ENCODE results near the gene SIRT6. TPM values are rescaled to one million over a fixed set of nuclear protein-coding genes. Genes with fewer than 3 reads are reported as not detected.
"Not testable (repeated sequence)": the region's sequence is repeated elsewhere in the genome, so short reads cannot be mapped to it uniquely, and the experiment has no call there.

SIRT6 gene
- 10 to 100 TPM; 51.4 to 56.7 TPM for total RNA-seq

DNA sequence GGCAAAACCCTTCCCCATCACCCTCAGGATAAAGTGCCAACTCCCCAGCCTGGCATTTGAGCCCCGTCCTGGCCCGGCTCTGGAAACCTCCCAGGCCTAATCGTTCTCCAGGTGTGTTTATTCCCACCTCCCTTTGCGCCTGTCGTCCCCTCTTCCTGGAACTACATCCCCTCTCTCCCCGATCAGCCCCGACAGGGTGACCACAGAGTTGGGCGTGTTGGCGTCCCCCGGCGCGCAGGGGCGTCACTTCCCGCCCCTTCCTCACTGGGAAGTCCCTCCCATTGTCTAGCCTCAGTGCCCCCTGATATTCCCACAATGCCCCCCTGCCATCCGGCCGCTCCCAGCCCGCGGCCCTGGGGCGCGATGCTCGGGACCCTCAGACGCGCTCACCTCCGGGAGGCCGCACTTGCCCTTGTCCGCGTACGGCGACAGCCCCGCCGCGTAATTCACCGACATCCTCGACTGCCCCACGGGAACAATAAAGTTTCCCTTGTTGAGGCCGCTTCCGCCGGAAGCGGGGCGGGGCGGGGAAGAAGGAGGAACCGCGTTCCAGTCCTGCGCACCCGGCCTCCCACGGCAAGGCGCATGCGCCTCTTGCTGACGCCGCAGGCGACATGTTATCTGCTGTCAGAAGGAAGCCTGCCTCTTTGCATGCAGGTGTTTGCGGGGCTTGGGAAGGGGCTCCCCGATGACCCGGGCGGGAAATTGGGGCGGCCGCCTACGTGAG lies at the start of gene SIRT6, which contains the start of gene ANKRD24:
TSS of gene SIRT6 (minus strand) at position 480 of the 727 bp plus-strand sequence. CDS start at position 456, 24 bp downstream.
TSS of gene ANKRD24 (plus strand) at position 606 of the 727 bp plus-strand sequence. CDS start 3,737 bp downstream, outside the sequence.
- peak within 1 kb of the TSS; percentile 89 to 97 for H3K27ac Mint-ChIP-seq
- no peaks in the 10 kb centered on the region for H3K27me3 Mint-ChIP-seq
- peaks cover 24 to 37% of the 10 kb centered on the region in 2 donors for H3K4me1 Mint-ChIP-seq (ENCODE audit: low read depth in 2 of 2)
- DNase-seq (ENCODE audit: low spot score): peak; percentile 98
- peaks cover 5% of the 10 kb centered on the region for H3K36me3 Mint-ChIP-seq
- peak; percentile 93 to 95 for ATAC-seq
- peak within 1 kb of the TSS; percentile 97 for H3K4me3 Mint-ChIP-seq
- no peaks in the 10 kb centered on the region for H3K9me3 Mint-ChIP-seq

DNA sequence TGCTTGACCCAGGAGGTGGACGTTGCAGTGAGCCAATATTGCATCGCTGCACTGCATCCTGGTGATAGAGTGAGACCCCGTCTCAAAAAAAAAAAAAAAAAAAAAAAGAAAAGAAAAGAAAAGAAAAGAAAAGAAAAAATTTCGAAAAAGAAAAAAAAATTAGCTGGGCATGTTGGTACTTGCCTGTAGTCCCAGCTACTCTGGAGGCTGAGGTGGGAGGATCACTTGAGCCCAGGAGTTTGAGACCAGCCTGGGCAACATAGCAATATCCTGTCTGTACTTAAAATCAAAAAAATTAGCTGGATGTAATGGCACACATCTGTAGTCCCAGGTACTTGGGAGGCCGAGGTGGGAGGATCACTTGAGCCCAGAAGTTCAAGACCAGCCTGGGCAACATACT lies 49.8 kb upstream of the SIRT6 start:
- not testable (repeated sequence) for H3K9me3 Mint-ChIP-seq; H3K27ac Mint-ChIP-seq; H3K27me3 Mint-ChIP-seq; H3K36me3 Mint-ChIP-seq; DNase-seq (ENCODE audit: low spot score); H3K4me3 Mint-ChIP-seq; ATAC-seq
- H3K4me1 Mint-ChIP-seq (ENCODE audit: low read depth in 2 of 2): peaks cover 0 to 14% of the 10 kb centered on the region in 2 donors

DNA sequence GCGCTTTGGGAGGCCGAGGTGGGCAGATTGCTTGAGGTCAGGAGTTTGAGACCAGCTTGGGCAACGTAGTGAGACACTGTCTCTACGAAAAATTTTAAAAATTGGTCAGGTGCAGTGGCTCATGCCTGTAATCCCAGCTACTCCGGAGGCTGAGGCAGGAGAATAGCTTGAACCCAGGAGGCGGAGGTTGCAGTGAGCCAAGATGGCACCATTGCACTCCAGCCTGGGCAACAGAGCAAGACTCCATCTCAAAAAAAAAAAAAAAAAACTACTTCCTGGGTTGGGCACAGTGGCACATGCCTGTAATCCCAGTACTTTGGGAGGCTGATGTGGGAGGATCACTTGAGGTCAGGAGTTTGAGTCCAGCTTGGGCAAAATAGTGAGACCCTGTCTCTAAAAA lies 49.2 kb upstream of the SIRT6 start:
- H3K36me3 Mint-ChIP-seq; H3K27ac Mint-ChIP-seq; H3K27me3 Mint-ChIP-seq; H3K4me3 Mint-ChIP-seq; ATAC-seq; H3K9me3 Mint-ChIP-seq; DNase-seq (ENCODE audit: low spot score): not testable (repeated sequence)
- H3K4me1 Mint-ChIP-seq (ENCODE audit: low read depth in 2 of 2): peaks cover 2 to 15% of the 10 kb centered on the region in 2 donors

DNA sequence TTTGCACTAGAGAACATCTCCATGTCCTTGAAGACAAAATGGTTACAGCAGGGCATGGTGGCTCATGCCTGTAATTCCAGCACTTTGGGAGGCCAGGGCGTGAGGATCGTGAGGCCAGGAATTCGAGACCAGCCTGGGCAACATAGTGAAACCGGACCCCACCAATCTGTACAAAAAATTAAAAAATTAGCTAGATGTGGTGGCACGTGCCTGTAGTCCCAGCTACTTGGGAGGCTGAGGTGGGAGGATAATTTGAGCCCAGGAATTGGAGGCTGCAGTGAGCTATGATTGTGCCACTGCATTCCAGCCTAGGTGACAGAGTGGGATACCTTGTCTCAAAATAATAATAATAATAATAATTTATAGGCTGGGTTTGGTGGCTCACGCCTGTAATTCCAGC lies 47.9 kb upstream of the SIRT6 start:
- not testable (repeated sequence) for H3K4me3 Mint-ChIP-seq, ATAC-seq, H3K27ac Mint-ChIP-seq

DNA sequence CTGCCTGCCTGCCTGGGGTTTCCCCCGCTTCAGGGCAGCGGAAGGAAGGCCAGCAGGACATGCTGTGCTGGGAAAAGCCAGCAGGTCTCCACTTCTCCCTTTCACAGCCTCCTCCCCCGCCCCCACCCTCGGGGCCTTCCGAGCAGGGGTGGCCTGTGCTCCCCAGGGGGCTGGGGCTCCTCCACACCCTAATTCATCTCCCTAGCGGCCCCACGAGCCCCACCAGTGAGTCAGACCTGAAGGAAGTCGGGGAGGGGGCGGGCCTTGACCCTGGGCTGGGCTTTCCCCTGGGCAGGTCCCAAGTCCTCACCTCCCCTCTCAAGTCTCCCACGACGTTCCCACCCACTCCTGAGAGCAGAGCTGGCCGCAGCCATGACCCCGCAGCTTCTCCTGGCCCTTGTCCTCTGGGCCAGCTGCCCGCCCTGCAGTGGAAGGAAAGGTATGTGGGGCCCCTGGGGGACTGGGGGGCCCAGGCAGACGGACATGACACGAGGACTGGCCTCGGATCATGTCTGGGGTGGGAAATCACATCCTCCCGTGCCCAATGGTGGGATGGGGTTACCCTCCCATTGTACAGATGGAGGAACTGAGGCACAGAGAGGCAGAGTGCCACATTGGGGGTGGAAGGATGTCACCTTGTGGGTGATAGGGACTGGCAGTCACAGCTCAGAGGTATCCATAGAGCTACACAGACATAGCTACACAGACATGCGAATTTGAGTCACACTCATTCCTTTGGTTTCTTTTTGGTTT lies 47.0 kb upstream of the SIRT6 start, which contains the start of gene EBI3:
TSS of gene EBI3 (plus strand) at position 345 of the 753 bp plus-strand sequence. CDS start at position 373, 28 bp downstream.
- Mint-ChIP-seq H3K27me3 (no peaks in the 10 kb centered on the region), H3K4me1 (ENCODE audit: low read depth in 2 of 2) (peaks cover 6 to 20% of the 10 kb centered on the region in 2 donors), H3K36me3 (no peaks in the 10 kb centered on the region), H3K27ac (no peak within 1 kb of the TSS), H3K4me3 (no peak within 1 kb of the TSS), H3K9me3 (no peaks in the 10 kb centered on the region)
- peak; percentile 90 to 94 for ATAC-seq
- DNase-seq (ENCODE audit: low spot score): peak; percentile 96

More for the DNA sequence above, 47.9 kb upstream of the SIRT6 start:
- H3K27me3 Mint-ChIP-seq; H3K9me3 Mint-ChIP-seq; H3K36me3 Mint-ChIP-seq; DNase-seq (ENCODE audit: low spot score): not testable (repeated sequence)
- H3K4me1 Mint-ChIP-seq (ENCODE audit: low read depth in 2 of 2): peaks cover 6 to 20% of the 10 kb centered on the region in 2 donors

DNA sequence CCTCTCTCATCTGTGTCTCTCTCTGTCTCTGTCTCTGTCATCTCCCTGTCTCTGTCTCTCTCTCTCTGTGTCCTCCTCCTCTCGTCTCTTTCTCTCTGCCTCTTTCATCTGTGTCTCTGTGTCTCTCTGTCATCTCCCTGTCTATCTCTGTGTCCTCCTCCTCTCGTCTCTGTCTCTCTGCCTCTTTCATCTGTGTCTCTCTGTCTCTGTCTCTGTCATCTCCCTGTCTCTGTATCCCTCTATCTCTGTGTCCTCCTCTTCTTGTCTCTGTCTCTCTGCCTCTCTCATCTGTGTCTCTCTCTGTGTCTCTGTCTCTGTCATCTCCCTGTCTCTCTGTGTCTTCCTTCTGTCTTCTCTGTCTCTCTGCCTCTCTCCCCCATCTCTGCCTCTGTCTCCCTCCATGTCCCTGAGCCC lies 46.4 kb upstream of the SIRT6 start:
- no peaks in the 10 kb centered on the region for H3K27me3 Mint-ChIP-seq
- ATAC-seq: no peak
- no peaks in the 10 kb centered on the region for H3K36me3 Mint-ChIP-seq
- DNase-seq (ENCODE audit: low spot score): no peak
- H3K27ac Mint-ChIP-seq: no peak overlapping the region
- H3K4me1 Mint-ChIP-seq (ENCODE audit: low read depth in 2 of 2): peaks cover 6 to 17% of the 10 kb centered on the region in 2 donors
- no peak overlapping the region for H3K4me3 Mint-ChIP-seq
- no peaks in the 10 kb centered on the region for H3K9me3 Mint-ChIP-seq

DNA sequence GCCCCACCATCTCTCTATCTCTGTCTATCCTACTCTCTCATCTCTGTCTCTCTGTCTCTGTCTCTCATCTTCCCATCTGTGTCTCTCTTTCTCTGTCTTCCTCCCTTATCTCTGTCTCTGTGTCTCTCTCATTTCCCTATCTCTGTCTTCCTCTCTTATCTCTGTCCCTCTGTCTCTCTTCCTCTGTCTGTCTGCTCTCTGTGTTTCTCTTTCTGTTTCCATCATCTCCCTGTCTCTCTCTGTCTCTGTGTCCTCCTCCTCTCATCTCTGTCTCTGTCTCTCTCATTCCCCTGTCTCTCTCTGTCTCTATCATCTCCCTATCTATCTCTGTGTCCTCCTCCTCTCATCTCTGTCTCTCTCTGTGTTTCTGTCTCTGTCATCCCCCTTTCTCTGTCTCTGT lies 45.4 kb upstream of the SIRT6 start:
- ATAC-seq (no peak), DNase-seq (ENCODE audit: low spot score) (no peak)
- H3K27me3 Mint-ChIP-seq: no peaks in the 10 kb centered on the region
- H3K9me3 Mint-ChIP-seq: no peaks in the 10 kb centered on the region
- no peak overlapping the region for H3K27ac Mint-ChIP-seq
- no peaks in the 10 kb centered on the region for H3K36me3 Mint-ChIP-seq
- H3K4me1 Mint-ChIP-seq (ENCODE audit: low read depth in 2 of 2): peaks cover 6 to 11% of the 10 kb centered on the region in 2 donors
- H3K4me3 Mint-ChIP-seq: no peak overlapping the region

DNA sequence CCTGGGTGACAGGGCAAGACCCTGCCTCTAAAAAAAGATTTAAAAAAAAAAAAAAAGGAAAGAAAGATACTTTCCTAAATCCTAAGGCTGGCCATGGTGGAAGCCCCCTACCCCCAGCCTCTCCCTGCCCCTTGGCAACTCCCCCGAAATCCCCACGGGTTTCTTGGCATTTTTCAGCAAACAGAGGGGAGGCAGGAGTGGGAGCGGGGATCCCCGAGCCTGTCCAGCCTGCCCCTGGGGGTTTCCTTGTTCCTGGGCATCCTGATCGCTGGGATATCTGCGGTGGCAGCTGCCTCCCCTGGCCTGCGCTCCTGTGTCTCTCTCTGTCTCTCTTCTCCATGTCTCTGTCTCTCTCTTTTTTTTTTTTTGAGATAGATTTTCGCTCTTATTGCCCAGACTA lies 43.5 kb upstream of the SIRT6 start:
- ATAC-seq: no peak
- DNase-seq (ENCODE audit: low spot score): peak; percentile 66
- H3K9me3 Mint-ChIP-seq: no peaks in the 10 kb centered on the region
- no peaks in the 10 kb centered on the region for H3K36me3 Mint-ChIP-seq
- H3K27me3 Mint-ChIP-seq: no peaks in the 10 kb centered on the region
- H3K27ac Mint-ChIP-seq: no peak overlapping the region
- peaks cover 6 to 14% of the 10 kb centered on the region in 2 donors for H3K4me1 Mint-ChIP-seq (ENCODE audit: low read depth in 2 of 2)
- H3K4me3 Mint-ChIP-seq: no peak overlapping the region

DNA sequence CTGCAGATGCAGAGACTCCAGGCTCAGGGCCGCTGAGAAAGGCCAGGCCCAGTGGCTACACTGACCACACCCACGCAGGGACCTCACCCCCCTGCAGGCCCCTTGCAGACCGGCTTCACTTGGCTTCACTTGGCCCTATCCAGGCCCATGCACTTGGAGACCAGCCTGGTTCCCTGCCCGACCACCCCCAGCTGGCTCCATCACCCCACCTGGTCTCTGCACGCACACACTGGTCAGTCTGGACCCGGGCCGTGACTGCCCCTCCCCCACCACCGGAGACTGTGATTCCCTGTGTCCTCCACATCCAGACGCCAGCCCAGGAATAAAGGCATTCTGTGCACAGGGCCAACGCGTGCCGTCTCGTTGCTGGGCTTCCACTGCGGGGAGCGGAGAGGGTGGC lies 42.1 kb upstream of the SIRT6 start:
- no peaks in the 10 kb centered on the region for H3K27me3 Mint-ChIP-seq
- no peaks in the 10 kb centered on the region for H3K9me3 Mint-ChIP-seq
- H3K4me1 Mint-ChIP-seq (ENCODE audit: low read depth in 2 of 2): peaks cover 6 to 11% of the 10 kb centered on the region in 2 donors
- DNase-seq (ENCODE audit: low spot score) (no peak), ATAC-seq (no peak)
- no peaks in the 10 kb centered on the region for H3K36me3 Mint-ChIP-seq
- H3K4me3 Mint-ChIP-seq: no peak overlapping the region
- H3K27ac Mint-ChIP-seq: no peak overlapping the region

DNA sequence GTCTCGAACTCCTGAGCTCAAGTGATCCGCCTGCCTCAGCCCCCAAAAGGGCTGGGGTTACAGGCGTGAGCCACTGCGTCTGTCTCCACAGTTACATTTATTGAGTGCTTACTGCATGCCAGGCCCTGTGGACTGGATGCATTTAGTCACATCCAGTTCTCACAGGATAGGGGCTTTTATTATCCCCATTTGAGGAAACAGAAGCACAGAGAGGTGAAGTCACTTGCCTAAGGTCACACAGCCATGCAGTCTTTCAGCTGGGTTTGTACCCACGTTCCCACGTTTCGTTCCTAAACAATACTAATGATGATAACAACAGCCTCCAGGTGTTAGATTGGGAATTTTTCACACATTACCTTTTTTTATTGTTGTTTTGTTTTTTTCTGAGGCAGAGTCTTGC lies 37.8 kb upstream of the SIRT6 start:
- no peaks in the 10 kb centered on the region for H3K36me3 Mint-ChIP-seq
- DNase-seq (ENCODE audit: low spot score) (no peak), ATAC-seq (no peak)
- peaks cover 0 to 2% of the 10 kb centered on the region in 2 donors for H3K4me1 Mint-ChIP-seq (ENCODE audit: low read depth in 2 of 2)
- no peaks in the 10 kb centered on the region for H3K9me3 Mint-ChIP-seq
- H3K27ac Mint-ChIP-seq: no peak overlapping the region
- H3K4me3 Mint-ChIP-seq: no peak overlapping the region
- no peaks in the 10 kb centered on the region for H3K27me3 Mint-ChIP-seq

DNA sequence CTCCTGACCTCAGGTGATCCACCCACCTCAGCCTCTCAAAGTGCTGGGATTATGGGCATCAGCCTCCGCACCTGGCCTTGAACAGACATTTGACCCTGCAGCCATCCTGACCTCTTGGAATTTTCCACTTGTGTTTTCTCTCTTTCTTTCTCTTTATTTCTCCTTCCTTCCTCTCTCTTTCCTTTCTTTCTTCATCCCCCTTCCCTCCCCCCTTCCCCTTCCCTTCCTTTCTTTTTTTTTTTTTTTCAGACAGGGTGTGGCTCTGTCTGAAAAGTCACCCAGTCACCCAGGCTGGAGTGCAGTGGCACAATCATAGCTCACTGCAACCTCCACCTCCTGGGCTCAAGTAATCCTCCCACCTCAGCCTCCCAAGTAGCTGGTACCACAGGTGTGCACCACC lies 36.2 kb upstream of the SIRT6 start:
- H3K27ac Mint-ChIP-seq; DNase-seq (ENCODE audit: low spot score); H3K27me3 Mint-ChIP-seq; H3K9me3 Mint-ChIP-seq; H3K4me3 Mint-ChIP-seq; H3K36me3 Mint-ChIP-seq; ATAC-seq: not testable (repeated sequence)
- peaks cover 11 to 16% of the 10 kb centered on the region in 2 donors for H3K4me1 Mint-ChIP-seq (ENCODE audit: low read depth in 2 of 2)

DNA sequence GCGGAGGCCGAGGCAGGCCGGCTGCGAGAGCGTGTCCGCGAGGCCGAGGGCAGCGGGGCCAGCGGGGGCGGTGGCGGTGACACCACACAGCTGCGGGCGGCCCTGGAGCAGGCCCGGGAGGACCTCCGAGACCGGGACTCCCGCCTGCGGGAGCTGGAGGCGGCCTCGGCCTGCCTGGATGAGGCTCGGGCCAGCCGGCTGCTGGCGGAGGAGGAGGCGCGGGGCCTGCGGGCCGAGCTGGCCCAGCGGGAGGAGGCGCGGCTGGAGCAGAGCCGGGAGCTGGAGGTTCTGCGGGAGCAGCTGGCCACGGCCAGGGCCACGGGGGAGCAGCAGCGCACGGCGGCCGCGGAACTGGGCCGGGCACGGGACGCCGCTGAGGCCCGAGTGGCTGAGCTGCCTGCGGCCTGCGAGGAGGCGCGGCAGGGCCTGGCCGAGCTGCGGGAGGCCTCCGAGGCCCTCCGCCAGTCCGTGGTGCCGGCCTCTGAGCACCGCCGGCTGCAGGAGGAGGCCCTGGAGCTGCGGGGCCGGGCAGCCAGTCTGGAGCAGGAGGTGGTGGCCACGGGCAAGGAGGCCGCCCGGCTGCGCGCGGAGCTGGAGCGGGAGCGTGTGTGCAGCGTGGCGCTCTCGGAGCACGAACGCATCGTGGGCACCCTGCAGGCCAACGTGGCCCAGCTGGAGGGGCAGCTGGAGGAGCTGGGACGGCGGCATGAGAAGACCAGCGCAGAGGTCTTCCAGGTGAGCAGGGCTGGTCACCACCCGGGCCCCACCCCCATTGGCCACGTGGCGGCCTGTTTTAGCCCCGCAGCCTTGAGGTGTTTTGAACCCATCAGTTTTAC lies 35.3 kb upstream of the SIRT6 start:
- H3K4me1 Mint-ChIP-seq (ENCODE audit: low read depth in 2 of 2): peaks cover 11 to 16% of the 10 kb centered on the region in 2 donors
- H3K9me3 Mint-ChIP-seq: no peaks in the 10 kb centered on the region
- H3K4me3 Mint-ChIP-seq: no peak overlapping the region
- peaks cover 0 to 7% of the 10 kb centered on the region in 2 donors for H3K27me3 Mint-ChIP-seq
- ATAC-seq (no peak), DNase-seq (ENCODE audit: low spot score) (no peak)
- no peak overlapping the region for H3K27ac Mint-ChIP-seq
- no peaks in the 10 kb centered on the region for H3K36me3 Mint-ChIP-seq

DNA sequence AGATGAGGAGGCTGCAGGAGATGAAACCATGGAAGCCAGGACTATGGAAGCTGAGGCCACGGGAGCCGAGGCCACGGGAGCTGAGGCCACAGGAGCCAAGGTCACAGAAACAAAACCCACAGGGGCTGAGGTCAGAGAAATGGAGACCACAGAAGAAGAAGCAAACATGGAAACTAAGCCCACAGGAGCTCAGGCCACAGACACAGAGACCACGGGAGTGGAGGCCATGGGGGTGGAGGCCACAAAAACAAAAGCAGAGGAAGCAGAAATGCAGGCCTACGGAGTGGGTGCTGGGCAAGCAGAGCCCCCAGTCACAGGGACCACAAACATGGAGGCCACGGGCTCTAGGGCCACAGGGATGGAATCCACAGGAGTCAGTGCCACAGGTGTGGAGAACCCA lies 34.5 kb upstream of the SIRT6 start:
- Mint-ChIP-seq H3K27ac (no peak overlapping the region), H3K36me3 (no peaks in the 10 kb centered on the region), H3K9me3 (no peaks in the 10 kb centered on the region), H3K27me3 (peaks cover 0 to 7% of the 10 kb centered on the region in 2 donors), H3K4me1 (ENCODE audit: low read depth in 2 of 2) (peaks cover 11 to 19% of the 10 kb centered on the region in 2 donors), H3K4me3 (no peak overlapping the region)
- DNase-seq (ENCODE audit: low spot score): no peak
- no peak for ATAC-seq

All from natural killer cell treated with Interleukin-12 subunit alpha and Interleukin-12 subunit beta and Interleukin-15 and Interleukin-18, amount 100 ng/mL, for 72 hours (primary cell).